Measurements from ENCODE around the gene ADAM19.

DNA sequence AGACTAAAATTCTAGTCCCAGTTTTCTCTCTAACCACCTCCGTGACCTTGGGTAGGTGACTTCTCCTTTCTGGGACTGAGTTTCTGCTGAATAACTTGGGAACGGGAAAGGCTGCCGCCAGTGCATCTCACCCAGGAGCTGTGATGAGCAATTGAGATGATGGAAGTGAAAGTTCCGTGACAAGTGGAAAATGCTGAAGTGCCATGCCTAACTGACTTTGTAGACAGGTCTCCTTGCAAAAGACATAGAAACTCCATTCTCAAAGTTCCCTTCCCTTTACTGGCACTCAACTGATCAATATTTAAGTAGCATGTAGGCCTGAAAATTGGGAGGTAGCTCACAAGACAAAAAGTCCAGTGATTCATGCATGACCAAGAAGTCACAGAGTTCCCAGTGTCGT is 6.3 kb upstream of the ADAM19 start:
- no peak for TF ChIP-seq EZH2 (IDR thresholded peaks at IDR 0.05; ENCODE audit: low read length, missing control alignments)
- TF ChIP-seq, protein P1, sequence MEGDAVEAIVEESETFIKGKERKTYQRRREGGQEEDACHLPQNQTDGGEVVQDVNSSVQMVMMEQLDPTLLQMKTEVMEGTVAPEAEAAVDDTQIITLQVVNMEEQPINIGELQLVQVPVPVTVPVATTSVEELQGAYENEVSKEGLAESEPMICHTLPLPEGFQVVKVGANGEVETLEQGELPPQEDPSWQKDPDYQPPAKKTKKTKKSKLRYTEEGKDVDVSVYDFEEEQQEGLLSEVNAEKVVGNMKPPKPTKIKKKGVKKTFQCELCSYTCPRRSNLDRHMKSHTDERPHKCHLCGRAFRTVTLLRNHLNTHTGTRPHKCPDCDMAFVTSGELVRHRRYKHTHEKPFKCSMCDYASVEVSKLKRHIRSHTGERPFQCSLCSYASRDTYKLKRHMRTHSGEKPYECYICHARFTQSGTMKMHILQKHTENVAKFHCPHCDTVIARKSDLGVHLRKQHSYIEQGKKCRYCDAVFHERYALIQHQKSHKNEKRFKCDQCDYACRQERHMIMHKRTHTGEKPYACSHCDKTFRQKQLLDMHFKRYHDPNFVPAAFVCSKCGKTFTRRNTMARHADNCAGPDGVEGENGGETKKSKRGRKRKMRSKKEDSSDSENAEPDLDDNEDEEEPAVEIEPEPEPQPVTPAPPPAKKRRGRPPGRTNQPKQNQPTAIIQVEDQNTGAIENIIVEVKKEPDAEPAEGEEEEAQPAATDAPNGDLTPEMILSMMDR (conservative IDR thresholded peaks at IDR 0.05 in 1 of 2, IDR thresholded peaks at IDR 0.05 in 1 of 2; ENCODE audit: low read depth in 1 of 2, low read length in 2 of 2) = no peak
